Measurements from ENCODE around the gene GPSM1. TPM values are rescaled to one million over a fixed set of nuclear protein-coding genes. Genes with fewer than 3 reads are reported as not detected.

Gene GPSM1
- total RNA-seq, 1 experiment from 2014 or later, result 26.9 TPM

DNA sequence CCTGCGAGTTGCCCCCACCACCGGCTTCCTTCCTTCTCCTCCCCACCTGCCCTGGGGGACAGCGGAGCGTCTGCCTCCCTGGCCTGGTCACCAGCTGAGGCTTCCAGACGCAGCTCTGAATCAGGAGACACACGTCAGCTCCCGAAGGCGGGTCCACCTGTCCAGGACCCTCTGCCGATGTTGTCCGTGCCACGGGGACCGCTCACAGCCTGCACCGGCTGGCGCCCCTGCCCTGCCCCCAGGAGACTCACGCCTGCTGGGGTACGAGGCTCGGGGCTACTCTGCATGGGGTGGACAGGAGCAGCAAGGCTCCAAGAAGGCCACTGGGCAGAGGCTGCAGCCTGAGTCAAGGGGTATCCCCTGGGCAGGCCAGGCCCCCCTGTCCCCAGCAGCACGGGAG is 21.5 kb upstream of the GPSM1 start:
- Histone ChIP-seq H3K79me2 (ENCODE audit: low read length) (no peaks in the 10 kb centered on the region), H3K27me3 (ENCODE audit: low read length) (no peaks in the 10 kb centered on the region), H3K4me3 (ENCODE audit: low read length) (no peak overlapping the region), H4K20me1 (ENCODE audit: low read length) (no peaks in the 10 kb centered on the region), H3K9me3 (ENCODE audit: low read length) (no peaks in the 10 kb centered on the region), H2AFZ (ENCODE audit: low read length) (no peak overlapping the region), H3K4me1 (ENCODE audit: insufficient read depth, low read length) (no peaks in the 10 kb centered on the region), H3K9ac (ENCODE audit: low read length) (no peak overlapping the region), H3F3A (ENCODE audit: low read length, unreplicated experiment) (no peaks in the 10 kb centered on the region), H3K9me2 (replicated peaks; ENCODE audit: low read length) (no peaks in the 10 kb centered on the region), H3K36me3 (ENCODE audit: low read depth, low read length) (no peaks in the 10 kb centered on the region), H3K4me2 (ENCODE audit: low read length) (no peak overlapping the region), H3K27ac (ENCODE audit: low read length) (no peak overlapping the region)
- no peak for ATAC-seq
- CTCF ChIA-PET, result no interaction called here
- no peak for DNase-seq
- TF ChIP-seq, protein P1, sequence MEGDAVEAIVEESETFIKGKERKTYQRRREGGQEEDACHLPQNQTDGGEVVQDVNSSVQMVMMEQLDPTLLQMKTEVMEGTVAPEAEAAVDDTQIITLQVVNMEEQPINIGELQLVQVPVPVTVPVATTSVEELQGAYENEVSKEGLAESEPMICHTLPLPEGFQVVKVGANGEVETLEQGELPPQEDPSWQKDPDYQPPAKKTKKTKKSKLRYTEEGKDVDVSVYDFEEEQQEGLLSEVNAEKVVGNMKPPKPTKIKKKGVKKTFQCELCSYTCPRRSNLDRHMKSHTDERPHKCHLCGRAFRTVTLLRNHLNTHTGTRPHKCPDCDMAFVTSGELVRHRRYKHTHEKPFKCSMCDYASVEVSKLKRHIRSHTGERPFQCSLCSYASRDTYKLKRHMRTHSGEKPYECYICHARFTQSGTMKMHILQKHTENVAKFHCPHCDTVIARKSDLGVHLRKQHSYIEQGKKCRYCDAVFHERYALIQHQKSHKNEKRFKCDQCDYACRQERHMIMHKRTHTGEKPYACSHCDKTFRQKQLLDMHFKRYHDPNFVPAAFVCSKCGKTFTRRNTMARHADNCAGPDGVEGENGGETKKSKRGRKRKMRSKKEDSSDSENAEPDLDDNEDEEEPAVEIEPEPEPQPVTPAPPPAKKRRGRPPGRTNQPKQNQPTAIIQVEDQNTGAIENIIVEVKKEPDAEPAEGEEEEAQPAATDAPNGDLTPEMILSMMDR (conservative IDR thresholded peaks at IDR 0.05; ENCODE audit: low read depth, low read length), result no peak
- no peak for TF ChIP-seq EZH2 (IDR thresholded peaks at IDR 0.05; ENCODE audit: low read length, unreplicated experiment)
- TF ChIP-seq EZH2phosphoT487 (IDR thresholded peaks at IDR 0.05; ENCODE audit: borderline replicate concordance, low read length), result no peak
- intact Hi-C loops (cut with micrococcal nuclease), result no loop called here
- POLR2A ChIA-PET (ENCODE audit: unreplicated experiment), result no interaction called here
- BruUV-seq (replicated peaks), result no TSS peak

DNA sequence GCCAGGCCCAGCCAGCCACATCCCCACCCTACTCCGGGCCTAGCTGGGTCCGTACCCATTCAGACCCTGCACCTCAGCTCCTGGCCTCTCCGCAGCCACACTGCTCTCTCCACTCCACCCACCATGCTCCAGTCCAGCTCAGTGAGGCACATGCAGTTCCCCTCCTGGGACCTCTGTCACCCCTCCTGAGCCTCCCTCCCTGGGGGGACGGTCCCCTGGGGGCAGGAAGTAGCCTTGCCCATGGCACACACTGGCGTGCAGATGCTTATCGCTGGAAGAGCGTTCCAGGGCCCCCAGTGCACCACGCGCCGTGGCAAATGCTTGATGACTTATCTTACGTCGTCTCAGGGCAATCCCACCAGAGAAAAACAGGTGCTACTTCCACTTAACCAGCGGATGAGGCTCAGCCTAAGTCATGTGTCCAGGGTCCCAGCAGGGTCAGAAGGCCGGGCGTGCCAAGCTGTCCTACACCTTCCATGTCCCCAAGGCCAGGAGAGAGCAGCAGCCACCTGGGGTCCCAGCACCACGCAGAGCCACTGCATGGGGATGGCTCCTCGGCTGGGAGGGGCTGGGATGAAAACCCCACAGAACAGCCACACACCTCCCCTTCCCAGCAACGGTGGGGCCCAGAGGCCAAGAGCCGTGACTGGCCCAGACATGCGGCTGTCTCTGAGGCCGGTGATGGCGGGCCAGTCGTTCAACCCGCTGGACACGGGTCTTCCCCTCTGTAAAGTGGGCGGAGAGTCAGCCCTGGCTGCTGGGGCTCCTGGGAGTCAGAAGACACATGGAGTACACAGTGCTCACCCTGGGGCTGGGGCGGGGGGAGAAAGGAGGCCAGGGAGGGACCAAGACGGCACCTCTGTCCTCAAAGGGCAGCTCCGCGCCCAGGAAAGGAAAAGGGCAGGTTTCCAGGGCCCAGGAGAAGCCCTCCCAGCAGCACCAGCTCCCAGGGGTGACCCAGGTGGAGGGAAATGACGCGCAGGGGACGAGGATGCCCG is 20.8 kb upstream of the GPSM1 start:
- H3K36me3 ChIP-seq (ENCODE audit: low read depth, low read length), result no peaks in the 10 kb centered on the region
- no peak overlapping the region for H2AFZ ChIP-seq (ENCODE audit: low read length)
- H3F3A ChIP-seq (ENCODE audit: low read length, unreplicated experiment), result no peaks in the 10 kb centered on the region
- H3K79me2 ChIP-seq (ENCODE audit: low read length), result no peaks in the 10 kb centered on the region
- no peak overlapping the region for H3K4me3 ChIP-seq (ENCODE audit: low read length)
- TF ChIP-seq EZH2 (IDR thresholded peaks at IDR 0.05; ENCODE audit: low read length, unreplicated experiment), result no peak
- TF ChIP-seq EZH2phosphoT487 (IDR thresholded peaks at IDR 0.05; ENCODE audit: borderline replicate concordance, low read length), result no peak
- TF ChIP-seq, protein P1 (conservative IDR thresholded peaks at IDR 0.05; ENCODE audit: low read depth, low read length), result no peak
- ChIA-PET CTCF (no interaction called here), POLR2A (ENCODE audit: unreplicated experiment) (no interaction called here)
- intact Hi-C loops (cut with micrococcal nuclease), result no loop called here
- H3K4me1 ChIP-seq (ENCODE audit: insufficient read depth, low read length), result no peaks in the 10 kb centered on the region
- no peak overlapping the region for H3K4me2 ChIP-seq (ENCODE audit: low read length)
- DNase-seq (no peak), ATAC-seq (no peak; the same call in 1 of the 2 replicates)
- H3K27me3 ChIP-seq (ENCODE audit: low read length), result no peaks in the 10 kb centered on the region
- H3K9me2 ChIP-seq (replicated peaks; ENCODE audit: low read length), result no peaks in the 10 kb centered on the region
- no peak overlapping the region for H3K27ac ChIP-seq (ENCODE audit: low read length)
- no TSS peak for BruUV-seq (replicated peaks)
- no peaks in the 10 kb centered on the region for H3K9me3 ChIP-seq (ENCODE audit: low read length)
- no peak overlapping the region for H3K9ac ChIP-seq (ENCODE audit: low read length)
- no peaks in the 10 kb centered on the region for H4K20me1 ChIP-seq (ENCODE audit: low read length)

GRCh38 chr9:136307215-136307750 is 20.1 kb upstream of the GPSM1 start:
- TF ChIP-seq EZH2phosphoT487 (IDR thresholded peaks at IDR 0.05; ENCODE audit: borderline replicate concordance, low read length) (no peak), EZH2 (IDR thresholded peaks at IDR 0.05; ENCODE audit: low read length, unreplicated experiment) (no peak)
- TF ChIP-seq, protein P1 (conservative IDR thresholded peaks at IDR 0.05; ENCODE audit: low read depth, low read length), result no peak
- Histone ChIP-seq H3K4me1 (ENCODE audit: insufficient read depth, low read length) (no peaks in the 10 kb centered on the region), H3F3A (ENCODE audit: low read length, unreplicated experiment) (no peaks in the 10 kb centered on the region), H3K9me3 (ENCODE audit: low read length) (no peaks in the 10 kb centered on the region), H3K9me2 (replicated peaks; ENCODE audit: low read length) (no peaks in the 10 kb centered on the region), H3K27me3 (ENCODE audit: low read length) (no peaks in the 10 kb centered on the region), H3K79me2 (ENCODE audit: low read length) (no peaks in the 10 kb centered on the region), H3K4me3 (ENCODE audit: low read length) (no peak overlapping the region), H3K36me3 (ENCODE audit: low read depth, low read length) (no peaks in the 10 kb centered on the region), H3K4me2 (ENCODE audit: low read length) (no peak overlapping the region), H3K9ac (ENCODE audit: low read length) (no peak overlapping the region), H4K20me1 (ENCODE audit: low read length) (no peaks in the 10 kb centered on the region), H2AFZ (ENCODE audit: low read length) (no peak overlapping the region), H3K27ac (ENCODE audit: low read length) (no peak overlapping the region)
- no TSS peak for BruUV-seq (replicated peaks)
- intact Hi-C loops (cut with micrococcal nuclease), result no loop called here
- DNase-seq (no peak), ATAC-seq (no peak)
- POLR2A ChIA-PET (ENCODE audit: unreplicated experiment), result no interaction called here
- CTCF ChIA-PET, result no interaction called here

Measured in PC-3 (cell line).